Esophagus muscularis mucosa (tissue), 4 donors: ENCODE data around the gene LRMDA.

Source experiments
- EP300 ChIP-seq: sonication (generic); formaldehyde crosslinking; IDR thresholded peaks from one replicate; pipeline ENCODE4 v1.6.1; 2017; ENCODE audit warnings: antibody characterized with exemption
- POLR2A ChIP-seq: fragments of 450-650 bp; IDR thresholded peaks from one replicate; pipeline ENCODE4 v1.6.1; 2017; ENCODE audit warnings: antibody characterized with exemption, moderate library complexity, mild to moderate bottlenecking, low read depth
- TF ChIP-seq, protein P1 (sequence below), 3 experiments: fragments of 200-600 bp in 2 of 3; fragments of 450-650 bp in 1 of 3; sonication (generic) in 2 of 3; IDR thresholded peaks; one replicate each; pipeline ENCODE4 v1.5.1; 2017 to 2019; ENCODE audit warnings: antibody characterized with exemption in 3 of 3, mild to moderate bottlenecking in 2 of 3, moderate library complexity in 1 of 3

DNA sequence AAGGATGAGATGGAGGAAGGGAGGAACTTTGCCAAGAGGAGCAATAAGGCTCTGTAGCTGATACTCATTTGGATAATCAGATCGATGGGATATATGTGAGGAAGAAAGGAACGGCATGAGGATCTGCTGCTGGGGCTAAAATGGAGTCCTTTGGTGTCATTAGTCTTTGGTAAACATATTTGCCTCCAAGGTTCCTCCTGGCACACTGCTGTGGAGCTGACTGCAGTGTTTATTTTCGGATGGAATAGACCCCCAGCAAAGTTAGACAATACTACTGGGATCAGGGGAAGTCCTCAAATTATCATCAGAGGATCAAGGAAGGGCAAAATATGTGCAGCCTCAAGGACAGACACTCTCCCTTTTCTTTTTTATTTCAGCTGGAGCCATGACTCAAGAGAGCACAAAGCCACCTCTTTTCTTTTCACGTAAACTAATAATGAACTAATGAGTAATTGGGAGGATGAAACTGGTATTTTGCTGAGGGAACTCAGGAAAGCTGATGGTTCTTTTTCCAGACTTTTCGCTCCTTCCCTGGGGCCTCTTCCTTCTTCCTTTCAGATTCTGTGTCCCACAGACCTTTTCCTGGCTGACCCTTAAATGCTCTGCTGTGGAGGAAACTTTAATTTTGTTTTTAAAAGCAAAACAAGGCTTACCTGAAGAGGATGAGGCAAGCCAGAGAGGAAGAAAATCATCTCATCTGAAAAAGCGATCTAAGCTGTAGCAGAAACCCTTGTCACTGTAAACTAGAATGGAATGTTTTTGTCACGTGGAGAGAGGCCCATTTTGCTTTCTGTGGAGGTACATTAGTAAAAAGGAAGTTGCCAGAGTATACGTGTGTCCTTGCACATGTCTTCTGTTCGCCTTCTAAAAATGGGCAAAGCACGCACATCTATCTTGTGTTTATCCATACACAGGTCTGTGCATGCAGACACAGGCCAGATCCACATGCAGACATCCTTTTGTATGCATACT lies 33.3 kb downstream of the LRMDA start:
- TF ChIP-seq POLR2A (no peak), EP300 (no peak)
- TF ChIP-seq, protein P1, sequence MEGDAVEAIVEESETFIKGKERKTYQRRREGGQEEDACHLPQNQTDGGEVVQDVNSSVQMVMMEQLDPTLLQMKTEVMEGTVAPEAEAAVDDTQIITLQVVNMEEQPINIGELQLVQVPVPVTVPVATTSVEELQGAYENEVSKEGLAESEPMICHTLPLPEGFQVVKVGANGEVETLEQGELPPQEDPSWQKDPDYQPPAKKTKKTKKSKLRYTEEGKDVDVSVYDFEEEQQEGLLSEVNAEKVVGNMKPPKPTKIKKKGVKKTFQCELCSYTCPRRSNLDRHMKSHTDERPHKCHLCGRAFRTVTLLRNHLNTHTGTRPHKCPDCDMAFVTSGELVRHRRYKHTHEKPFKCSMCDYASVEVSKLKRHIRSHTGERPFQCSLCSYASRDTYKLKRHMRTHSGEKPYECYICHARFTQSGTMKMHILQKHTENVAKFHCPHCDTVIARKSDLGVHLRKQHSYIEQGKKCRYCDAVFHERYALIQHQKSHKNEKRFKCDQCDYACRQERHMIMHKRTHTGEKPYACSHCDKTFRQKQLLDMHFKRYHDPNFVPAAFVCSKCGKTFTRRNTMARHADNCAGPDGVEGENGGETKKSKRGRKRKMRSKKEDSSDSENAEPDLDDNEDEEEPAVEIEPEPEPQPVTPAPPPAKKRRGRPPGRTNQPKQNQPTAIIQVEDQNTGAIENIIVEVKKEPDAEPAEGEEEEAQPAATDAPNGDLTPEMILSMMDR (IDR thresholded peaks at IDR 0.05), result no peak
